ENCODE data around the gene INSL3. TPM values are rescaled to one million over a fixed set of nuclear protein-coding genes. Genes with fewer than 3 reads are reported as not detected.

INSL3 gene
- polyA plus RNA-seq, 1 of the 3 experiments (the other 2 are of a cell fraction) = 0.21 TPM

GRCh38 chr19:17772172-17772571 is 49.1 kb downstream of the INSL3 start (continued):
- TF ChIP-seq PBX3 (IDR thresholded peaks at IDR 0.05) (peak; percentile 55), RAD21 (IDR thresholded peaks at IDR 0.05; ENCODE audit: low read length) (no peak), YY1 (IDR thresholded peaks at IDR 0.05; ENCODE audit: low read depth) (no peak), TCF12 (IDR thresholded peaks at IDR 0.05) (no peak)
- TF ChIP-seq, protein P1, sequence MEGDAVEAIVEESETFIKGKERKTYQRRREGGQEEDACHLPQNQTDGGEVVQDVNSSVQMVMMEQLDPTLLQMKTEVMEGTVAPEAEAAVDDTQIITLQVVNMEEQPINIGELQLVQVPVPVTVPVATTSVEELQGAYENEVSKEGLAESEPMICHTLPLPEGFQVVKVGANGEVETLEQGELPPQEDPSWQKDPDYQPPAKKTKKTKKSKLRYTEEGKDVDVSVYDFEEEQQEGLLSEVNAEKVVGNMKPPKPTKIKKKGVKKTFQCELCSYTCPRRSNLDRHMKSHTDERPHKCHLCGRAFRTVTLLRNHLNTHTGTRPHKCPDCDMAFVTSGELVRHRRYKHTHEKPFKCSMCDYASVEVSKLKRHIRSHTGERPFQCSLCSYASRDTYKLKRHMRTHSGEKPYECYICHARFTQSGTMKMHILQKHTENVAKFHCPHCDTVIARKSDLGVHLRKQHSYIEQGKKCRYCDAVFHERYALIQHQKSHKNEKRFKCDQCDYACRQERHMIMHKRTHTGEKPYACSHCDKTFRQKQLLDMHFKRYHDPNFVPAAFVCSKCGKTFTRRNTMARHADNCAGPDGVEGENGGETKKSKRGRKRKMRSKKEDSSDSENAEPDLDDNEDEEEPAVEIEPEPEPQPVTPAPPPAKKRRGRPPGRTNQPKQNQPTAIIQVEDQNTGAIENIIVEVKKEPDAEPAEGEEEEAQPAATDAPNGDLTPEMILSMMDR (IDR thresholded peaks at IDR 0.05) = no peak

DNA sequence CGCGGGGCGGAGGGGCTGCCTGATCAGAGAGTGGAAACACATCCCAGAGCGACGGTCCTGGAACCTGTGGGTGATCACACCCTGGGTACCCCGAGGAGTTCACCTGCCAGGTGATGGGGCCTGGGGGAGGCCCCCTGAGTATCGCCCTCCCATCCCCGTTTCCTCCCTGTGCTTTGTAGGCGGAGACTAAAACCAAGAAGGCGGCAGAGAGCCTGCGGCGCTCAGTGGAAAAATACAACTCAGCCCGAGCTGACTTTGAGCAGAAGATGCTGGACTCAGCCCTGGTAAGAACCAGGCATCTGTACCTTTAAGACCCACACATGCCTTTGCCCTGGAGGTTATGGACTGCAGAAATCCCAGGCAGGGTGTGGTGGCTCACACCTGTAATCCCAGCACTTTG is 50.7 kb downstream of the INSL3 start:
- ChIA-PET CTCF (interaction anchor here (1.3 to 1.6 kb wide), 2 partner anchors 14 to 164 kb away, joined by 3 to 5 read pairs; no protein-coding TSS in a partner anchor), POLR2A (no interaction called here)
- no peaks in the 10 kb centered on the region for H3F3A ChIP-seq (replicated peaks; ENCODE audit: insufficient read depth)
- H4K20me1 ChIP-seq (ENCODE audit: insufficient read depth) = no peaks in the 10 kb centered on the region
- H3K4me1 ChIP-seq (ENCODE audit: control insufficient read depth in 1 of 2, insufficient read depth in 2 of 2, low read depth in 1 of 2, low read length in 1 of 2) = no peaks in the 10 kb centered on the region
- no peaks in the 10 kb centered on the region for H3K9me2 ChIP-seq
- no peak overlapping the region for H2AFZ ChIP-seq (ENCODE audit: low read depth)
- TF ChIP-seq, protein P1 (IDR thresholded peaks at IDR 0.05) = no peak
- TF ChIP-seq RAD21 (IDR thresholded peaks at IDR 0.05; ENCODE audit: low read length) = no peak
- TF ChIP-seq EP300 (IDR thresholded peaks at IDR 0.05; ENCODE audit: borderline replicate concordance in 1 of 2, low read depth in 1 of 2, low read length in 1 of 2) = no peak
- H3K9me3 ChIP-seq = no peaks in the 10 kb centered on the region
- WGBS (ENCODE audit: low lambda C conversion rate) = 89% methylated on average over 13 of the region's 13 CpGs
- H3K27me3 ChIP-seq (ENCODE audit: insufficient read depth) = no peaks in the 10 kb centered on the region
- H3K79me2 ChIP-seq (ENCODE audit: insufficient read depth) = no peaks in the 10 kb centered on the region
- H3K4me2 ChIP-seq = no peak overlapping the region
- no peaks in the 10 kb centered on the region for H3K36me3 ChIP-seq (replicated peaks in 1 of 2; ENCODE audit: control insufficient read depth in 1 of 2, insufficient read depth in 2 of 2, low read length in 1 of 2)
- H3K4me3 ChIP-seq (ENCODE audit: low read depth in 2 of 2, low read length in 1 of 2) = no peak overlapping the region
- no peak overlapping the region for H3K27ac ChIP-seq (ENCODE audit: low read depth in 2 of 2, low read length in 1 of 2)
- DNase-seq = no peak
- no peak overlapping the region for H3K9ac ChIP-seq

DNA sequence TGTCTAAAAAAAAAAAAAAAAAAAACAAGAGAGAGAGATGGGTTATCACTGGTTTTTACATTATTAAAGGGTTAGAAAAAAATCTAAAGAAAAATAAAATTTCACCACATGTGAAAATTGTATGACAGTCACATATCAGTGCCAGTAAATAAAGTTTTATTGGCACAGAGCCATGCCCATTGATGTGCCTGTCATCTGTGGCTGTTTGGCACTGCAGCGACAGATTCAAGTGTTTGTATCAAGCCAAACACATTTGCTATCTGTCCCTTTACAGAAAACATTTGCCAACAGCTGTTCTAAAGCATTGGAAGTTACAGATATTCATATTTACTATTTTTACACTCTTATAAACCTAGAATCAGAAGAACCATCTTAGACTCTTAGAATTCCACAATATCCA is 53.8 kb downstream of the INSL3 start:
- no peaks in the 10 kb centered on the region for H4K20me1 ChIP-seq (ENCODE audit: insufficient read depth)
- no peak overlapping the region for H3K27ac ChIP-seq (ENCODE audit: low read depth in 2 of 2, low read length in 1 of 2)
- ChIA-PET CTCF (interaction anchor here (1.1 to 1.9 kb wide), 2 partner anchors 7 to 16 kb away, joined by 3 to 8 read pairs; no protein-coding TSS in a partner anchor), POLR2A (no interaction called here)
- H3K9ac ChIP-seq = no peak overlapping the region
- no peak overlapping the region for H3K4me2 ChIP-seq
- WGBS (ENCODE audit: low lambda C conversion rate) = 100% methylated on average over 1 of the region's 1 CpG
- no peaks in the 10 kb centered on the region for H3K79me2 ChIP-seq (ENCODE audit: insufficient read depth)
- H3K9me2 ChIP-seq = no peaks in the 10 kb centered on the region
- no peaks in the 10 kb centered on the region for H3K27me3 ChIP-seq (ENCODE audit: insufficient read depth)
- H3K36me3 ChIP-seq (replicated peaks in 1 of 2; ENCODE audit: control insufficient read depth in 1 of 2, insufficient read depth in 2 of 2, low read length in 1 of 2) = no peaks in the 10 kb centered on the region
- H3K9me3 ChIP-seq = no peaks in the 10 kb centered on the region
- no peak overlapping the region for H2AFZ ChIP-seq (ENCODE audit: low read depth)
- H3K4me1 ChIP-seq (ENCODE audit: control insufficient read depth in 1 of 2, insufficient read depth in 2 of 2, low read depth in 1 of 2, low read length in 1 of 2) = no peaks in the 10 kb centered on the region; a peak in 1 of 4 replicates
- no peak overlapping the region for H3K4me3 ChIP-seq (ENCODE audit: low read depth in 2 of 2, low read length in 1 of 2)
- H3F3A ChIP-seq (replicated peaks; ENCODE audit: insufficient read depth) = no peaks in the 10 kb centered on the region
- no peak for DNase-seq
- TF ChIP-seq PBX3 (IDR thresholded peaks at IDR 0.05) (no peak), FOSL2 (IDR thresholded peaks at IDR 0.05; ENCODE audit: borderline replicate concordance, low read depth) (no peak), SMC3 (IDR thresholded peaks at IDR 0.05; ENCODE audit: low read depth, low read length) (no peak), NRF1 (IDR thresholded peaks at IDR 0.05; ENCODE audit: low read depth, low read length) (no peak), EZH2phosphoT487 (IDR thresholded peaks at IDR 0.05; ENCODE audit: borderline replicate concordance, low read depth) (no peak), RFX5 (IDR thresholded peaks at IDR 0.05; ENCODE audit: low read length) (no peak), SIN3A (IDR thresholded peaks at IDR 0.05; ENCODE audit: borderline replicate concordance, low read depth, low read length) (no peak), IRF3 (IDR thresholded peaks at IDR 0.05; ENCODE audit: low read depth, low read length) (no peak), USF1 (IDR thresholded peaks at IDR 0.05; ENCODE audit: borderline replicate concordance, low read depth) (no peak)

Data from SK-N-SH (cell line).